Ishikawa (cell line): ENCODE data around the gene IVL.

Source experiments
- EGR1 ChIP-seq: IDR thresholded peaks from 2 replicates; pipeline ENCODE4 v1.6.1; 2012
- EP300 ChIP-seq: IDR thresholded peaks from 2 replicates; pipeline ENCODE4 v1.6.1; 2012; ENCODE audit warnings: borderline replicate concordance
- RAD21 ChIP-seq: IDR thresholded peaks from 2 replicates; pipeline ENCODE4 v1.6.1; 2012; ENCODE audit warnings: low read depth
- REST ChIP-seq: IDR thresholded peaks from 2 replicates; pipeline ENCODE4 v1.6.1; 2012; ENCODE audit warnings: low read depth, mild to moderate bottlenecking
- TEAD4 ChIP-seq: IDR thresholded peaks from 2 replicates; pipeline ENCODE4 v1.6.1; 2012

- TF ChIP-seq RAD21: peak; percentile 60
- no peak for TF ChIP-seq EP300
- no peak for TF ChIP-seq REST
- no peak for TF ChIP-seq TEAD4
- TF ChIP-seq EGR1: no peak
Measured at GRCh38 chr1:152870831-152871730, 37.3 kb upstream of the IVL start.
